ENCODE measurements around the gene ANO10. TPM values are rescaled to one million over a fixed set of nuclear protein-coding genes. Genes with fewer than 3 reads are reported as not detected.

Gene ANO10
- total RNA-seq, 1 donor from 2014 or later: 57.3 TPM

GRCh38 chr3:43353923-43354670 is 267.7 kb downstream of the ANO10 start:
- DNase-seq (ENCODE audit: low read depth): no peak

GRCh38 chr3:43353393-43353792 is 268.4 kb downstream of the ANO10 start:
- no peak for DNase-seq (ENCODE audit: low read depth)

More at GRCh38 chr3:43353923-43354670, 267.7 kb downstream of the ANO10 start:
- Histone ChIP-seq H3K4me3 (ENCODE audit: low read depth, low read length) (no peak overlapping the region), H3K27me3 (ENCODE audit: control insufficient read depth, insufficient read depth, low read length) (no peaks in the 10 kb centered on the region), H3K36me3 (ENCODE audit: control insufficient read depth, insufficient read depth, low read length) (peaks cover 1% of the 10 kb centered on the region)
- TF ChIP-seq CTCF (IDR thresholded peaks at IDR 0.05; ENCODE audit: insufficient read depth, low read length, poor library complexity, severe bottlenecking): no peak

GRCh38 chr3:43349716-43350115 is 272.1 kb downstream of the ANO10 start:
- TF ChIP-seq CTCF (IDR thresholded peaks at IDR 0.05; ENCODE audit: insufficient read depth, low read length, poor library complexity, severe bottlenecking): no peak
- Histone ChIP-seq H3K36me3 (ENCODE audit: control insufficient read depth, insufficient read depth, low read length) (peaks cover 2% of the 10 kb centered on the region), H3K27me3 (ENCODE audit: control insufficient read depth, insufficient read depth, low read length) (no peaks in the 10 kb centered on the region), H3K4me3 (ENCODE audit: low read depth, low read length) (no peak overlapping the region)
- DNase-seq (ENCODE audit: low read depth): no peak

More at GRCh38 chr3:43353393-43353792, 268.4 kb downstream of the ANO10 start:
- Histone ChIP-seq H3K27me3 (ENCODE audit: control insufficient read depth, insufficient read depth, low read length) (no peaks in the 10 kb centered on the region), H3K4me3 (ENCODE audit: low read depth, low read length) (no peak overlapping the region), H3K36me3 (ENCODE audit: control insufficient read depth, insufficient read depth, low read length) (peaks cover 1% of the 10 kb centered on the region)
- TF ChIP-seq CTCF (IDR thresholded peaks at IDR 0.05; ENCODE audit: insufficient read depth, low read length, poor library complexity, severe bottlenecking): no peak

GRCh38 chr3:43348852-43349574 is 272.8 kb downstream of the ANO10 start:
- peaks cover 2% of the 10 kb centered on the region for H3K36me3 ChIP-seq (ENCODE audit: control insufficient read depth, insufficient read depth, low read length)
- H3K27me3 ChIP-seq (ENCODE audit: control insufficient read depth, insufficient read depth, low read length): no peaks in the 10 kb centered on the region
- DNase-seq (ENCODE audit: low read depth): no peak
- no peak for TF ChIP-seq CTCF (IDR thresholded peaks at IDR 0.05; ENCODE audit: insufficient read depth, low read length, poor library complexity, severe bottlenecking)
- H3K4me3 ChIP-seq (ENCODE audit: low read depth, low read length): no peak overlapping the region

- peaks cover 2% of the 10 kb centered on the region for H3K36me3 ChIP-seq (ENCODE audit: control insufficient read depth, insufficient read depth, low read length)
- H3K4me3 ChIP-seq (ENCODE audit: low read depth, low read length): no peak overlapping the region
- no peak for DNase-seq (ENCODE audit: low read depth)
- no peak for TF ChIP-seq CTCF (IDR thresholded peaks at IDR 0.05; ENCODE audit: insufficient read depth, low read length, poor library complexity, severe bottlenecking)
- H3K27me3 ChIP-seq (ENCODE audit: control insufficient read depth, insufficient read depth, low read length): no peaks in the 10 kb centered on the region
These were observed 273.5 kb downstream of the ANO10 start for GRCh38 chr3:43348350-43348749.
